GM06990 (cell line): ENCODE data around the gene DSCAM.

Experiments
- DNase-seq: peaks from one replicate; pipeline ENCODE4 v3.0.0-alpha.2; 2011; ENCODE audit not compliant: insufficient read length; ENCODE audit errors: extremely low read depth
- H3K27me3 ChIP-seq: replicated peaks from 2 replicates; pipeline ENCODE4 v1.6.0; 2011; ENCODE audit warnings: low read length; ENCODE audit not compliant: control insufficient read depth, insufficient read depth
- H3K36me3 ChIP-seq: 2 replicates; pipeline ENCODE4 v1.5.1; 2011; ENCODE audit warnings: low read length; ENCODE audit not compliant: control insufficient read depth, insufficient read depth
- H3K4me3 ChIP-seq: replicated peaks from 2 replicates; pipeline ENCODE4 v1.5.1; 2011; ENCODE audit warnings: low read depth, mild to moderate bottlenecking, control low read depth, low read length
- TF ChIP-seq, protein P1 (sequence below): IDR thresholded peaks from 2 replicates; pipeline ENCODE4 v1.5.1; 2011; ENCODE audit warnings: low read length, control low read depth, mild to moderate bottlenecking, inconsistent platforms; ENCODE audit not compliant: insufficient read depth, poor library complexity, severe bottlenecking

The DSCAM gene

DNA sequence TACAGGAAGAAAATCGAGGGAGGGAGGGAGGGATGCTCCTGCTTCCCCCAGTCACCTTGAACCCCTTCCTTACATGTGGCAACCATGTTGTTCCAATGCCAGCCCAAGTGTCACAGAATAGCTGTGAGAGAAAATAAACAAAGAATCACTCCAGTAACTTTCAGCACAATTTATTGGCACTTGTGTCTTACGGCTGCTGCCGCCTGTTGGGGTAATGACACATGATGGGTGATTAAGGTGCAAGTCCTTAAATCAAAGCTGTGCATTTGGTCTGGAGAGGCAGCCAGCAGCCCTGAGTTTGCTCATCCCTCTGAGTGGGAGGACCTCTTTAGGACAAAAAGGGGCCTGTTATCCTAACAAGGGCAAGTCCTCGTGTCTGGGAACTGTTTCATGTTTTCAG, 602.0 kb downstream of the DSCAM start:
- Histone ChIP-seq H3K4me3 (no peak overlapping the region), H3K27me3 (no peaks in the 10 kb centered on the region), H3K36me3 (no peaks in the 10 kb centered on the region)
- TF ChIP-seq, protein P1, sequence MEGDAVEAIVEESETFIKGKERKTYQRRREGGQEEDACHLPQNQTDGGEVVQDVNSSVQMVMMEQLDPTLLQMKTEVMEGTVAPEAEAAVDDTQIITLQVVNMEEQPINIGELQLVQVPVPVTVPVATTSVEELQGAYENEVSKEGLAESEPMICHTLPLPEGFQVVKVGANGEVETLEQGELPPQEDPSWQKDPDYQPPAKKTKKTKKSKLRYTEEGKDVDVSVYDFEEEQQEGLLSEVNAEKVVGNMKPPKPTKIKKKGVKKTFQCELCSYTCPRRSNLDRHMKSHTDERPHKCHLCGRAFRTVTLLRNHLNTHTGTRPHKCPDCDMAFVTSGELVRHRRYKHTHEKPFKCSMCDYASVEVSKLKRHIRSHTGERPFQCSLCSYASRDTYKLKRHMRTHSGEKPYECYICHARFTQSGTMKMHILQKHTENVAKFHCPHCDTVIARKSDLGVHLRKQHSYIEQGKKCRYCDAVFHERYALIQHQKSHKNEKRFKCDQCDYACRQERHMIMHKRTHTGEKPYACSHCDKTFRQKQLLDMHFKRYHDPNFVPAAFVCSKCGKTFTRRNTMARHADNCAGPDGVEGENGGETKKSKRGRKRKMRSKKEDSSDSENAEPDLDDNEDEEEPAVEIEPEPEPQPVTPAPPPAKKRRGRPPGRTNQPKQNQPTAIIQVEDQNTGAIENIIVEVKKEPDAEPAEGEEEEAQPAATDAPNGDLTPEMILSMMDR = no peak
- DNase-seq = no peak

DNA sequence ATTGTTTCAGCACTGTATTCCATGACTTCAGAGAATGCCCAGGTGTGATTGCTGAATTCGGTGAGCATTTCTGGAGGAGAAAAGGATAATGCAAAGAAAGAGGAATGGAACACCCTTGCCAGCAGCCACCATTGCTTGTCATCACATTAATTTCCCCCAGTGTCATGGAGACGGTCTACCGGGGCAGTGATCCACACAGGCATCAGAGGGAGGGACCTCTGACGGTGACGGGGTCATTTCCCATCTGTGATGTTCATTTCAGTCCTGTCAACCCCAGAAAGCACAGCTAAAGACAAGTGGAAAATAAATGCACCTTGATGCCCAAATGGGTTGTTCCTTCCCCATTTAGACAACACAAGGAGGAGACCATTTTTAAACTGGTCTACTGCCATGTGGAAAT, 603.3 kb downstream of the DSCAM start:
- H3K36me3 ChIP-seq = no peaks in the 10 kb centered on the region
- no peak overlapping the region for H3K4me3 ChIP-seq
- no peak for DNase-seq
- TF ChIP-seq, protein P1 = no peak
- H3K27me3 ChIP-seq = no peaks in the 10 kb centered on the region

DNA sequence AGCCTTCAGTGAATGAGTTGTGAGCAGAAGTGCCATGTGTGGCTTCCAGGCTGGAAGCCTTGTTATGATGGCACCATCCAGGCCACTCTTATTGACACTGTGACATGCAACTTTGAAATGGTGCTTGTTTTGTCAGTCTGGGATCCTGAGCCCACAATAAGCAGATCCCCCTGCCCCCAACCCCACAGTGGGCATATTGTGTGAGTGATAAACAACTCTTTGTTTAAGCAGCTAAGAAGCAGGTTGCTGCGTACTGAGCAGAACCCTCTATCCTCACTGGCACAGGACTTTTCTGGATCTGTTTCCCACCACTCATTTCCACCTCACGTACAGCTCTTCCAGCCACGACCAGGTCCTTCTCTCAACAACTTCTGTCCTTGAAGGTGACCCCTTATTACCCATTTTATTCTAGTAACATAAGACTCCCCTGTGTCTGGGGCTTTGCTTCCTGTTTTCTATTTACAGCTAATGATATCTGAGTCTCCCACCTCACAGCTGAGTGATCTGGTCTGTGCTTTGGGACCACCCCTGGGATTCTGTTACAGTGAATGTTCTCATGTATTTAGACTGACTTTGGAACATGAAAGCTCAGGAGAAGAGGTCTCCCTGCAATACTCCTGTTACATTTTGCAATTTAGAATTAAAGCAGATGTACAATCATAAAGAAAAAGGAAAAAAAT, 604.2 kb downstream of the DSCAM start:
- TF ChIP-seq, protein P1 = no peak
- Histone ChIP-seq H3K4me3 (no peak overlapping the region), H3K36me3 (no peaks in the 10 kb centered on the region), H3K27me3 (no peaks in the 10 kb centered on the region)
- DNase-seq = no peak

DNA sequence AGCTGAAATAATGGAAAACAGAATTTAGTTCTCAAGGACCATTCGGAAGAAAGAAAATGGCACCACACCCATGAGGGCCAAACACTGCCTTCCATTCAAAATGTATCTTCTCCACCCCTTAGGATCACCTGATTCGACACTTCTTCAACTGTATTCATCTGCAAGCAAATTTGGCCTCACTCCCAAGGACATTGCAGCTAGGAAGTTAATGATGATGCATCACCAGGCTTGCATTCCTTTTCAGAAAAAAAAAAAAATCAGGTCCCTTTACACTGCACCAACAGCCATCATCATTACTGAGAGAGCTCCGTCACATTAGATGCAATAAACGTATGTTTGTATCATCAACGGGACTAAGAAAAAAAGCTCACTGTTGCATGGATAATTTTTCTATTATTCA, 611.4 kb downstream of the DSCAM start:
- TF ChIP-seq, protein P1 = no peak
- Histone ChIP-seq H3K36me3 (no peaks in the 10 kb centered on the region), H3K27me3 (no peaks in the 10 kb centered on the region), H3K4me3 (no peak overlapping the region)
- DNase-seq = no peak

DNA sequence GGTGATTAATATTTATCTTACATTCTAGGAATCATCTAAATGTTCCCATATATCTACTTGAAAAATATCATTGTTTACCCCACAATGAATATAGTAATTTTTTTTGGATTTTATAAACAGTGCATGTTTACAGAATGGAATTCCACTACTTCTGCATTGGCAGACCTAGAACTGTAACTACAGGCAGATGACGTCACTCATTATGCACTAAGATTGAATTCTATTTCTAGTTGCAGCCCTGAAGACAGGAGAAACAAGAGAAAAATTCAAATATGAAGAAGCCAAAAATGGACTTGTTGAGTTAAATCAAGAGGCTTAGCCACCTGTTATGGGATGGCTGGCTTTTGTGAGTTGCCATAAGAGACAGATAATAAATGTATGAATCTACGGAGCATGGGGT, 615.0 kb downstream of the DSCAM start:
- Histone ChIP-seq H3K27me3 (no peaks in the 10 kb centered on the region), H3K4me3 (no peak overlapping the region), H3K36me3 (no peaks in the 10 kb centered on the region)
- no peak for DNase-seq
- TF ChIP-seq, protein P1 = no peak

DNA sequence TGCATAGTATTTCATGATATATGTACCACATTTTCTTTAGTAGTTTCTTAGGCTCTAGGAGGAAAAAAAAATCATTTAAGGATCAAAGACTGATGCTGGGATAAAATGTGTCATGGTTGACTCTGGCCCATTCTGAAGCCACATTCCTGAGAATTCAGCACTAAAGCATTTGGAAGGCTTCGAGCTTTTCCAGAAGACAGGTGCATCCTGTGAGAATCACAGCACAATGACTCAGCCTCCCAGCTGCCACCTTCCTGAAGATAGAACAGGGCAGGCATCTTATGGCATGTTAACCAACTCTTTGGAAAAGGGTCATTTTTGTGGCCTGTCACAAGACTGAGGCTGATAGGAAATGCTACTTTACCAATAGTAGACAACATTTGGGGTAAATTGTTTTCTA, 619.9 kb downstream of the DSCAM start:
- Histone ChIP-seq H3K36me3 (no peaks in the 10 kb centered on the region), H3K27me3 (no peaks in the 10 kb centered on the region), H3K4me3 (no peak overlapping the region)
- DNase-seq = no peak
- TF ChIP-seq, protein P1 = no peak
